Subcutaneous adipose tissue (tissue), 4 donors: ENCODE measurements around the gene CXCL6. TPM values are rescaled to one million over a fixed set of nuclear protein-coding genes. Genes with fewer than 3 reads are reported as not detected.

Experiments
- total RNA-seq, 4 donors: library from RNA; depleted of rRNA; stranded (reverse); fragments of >200 nt; gene quantifications; one replicate each; pipeline ENCODE4 v1.1.0, GENCODE V29; 2016
- TF ChIP-seq, protein P1 (sequence below): fragments of 450-650 bp; IDR thresholded peaks from one replicate; pipeline ENCODE4 v1.5.1; 2016; ENCODE audit warnings: low read depth, mild to moderate bottlenecking, control low read depth, antibody characterized with exemption, moderate library complexity

The CXCL6 gene
- total RNA-seq, 4 donors from 2014 or later = 0.22 TPM; not detected in 3

DNA sequence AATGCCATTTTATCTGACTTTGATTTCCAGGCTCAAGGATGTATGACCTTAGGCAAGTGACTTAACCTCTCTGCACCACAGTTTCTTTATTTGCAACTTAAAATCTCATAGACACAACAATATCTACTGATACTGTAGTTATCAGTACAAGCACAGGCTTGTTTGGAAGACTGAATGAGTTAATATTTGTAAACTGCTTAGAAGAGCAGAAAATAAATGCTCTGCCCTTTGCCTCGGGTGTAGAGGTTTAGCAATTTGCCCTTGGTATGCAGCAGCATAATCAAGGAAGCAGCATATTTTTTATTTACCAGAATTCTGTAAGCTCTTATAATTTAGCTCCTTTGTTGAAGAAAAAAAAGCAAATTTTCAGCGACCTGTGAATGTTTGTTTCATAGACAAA lies 29.8 kb downstream of the CXCL6 start:
- TF ChIP-seq, protein P1, sequence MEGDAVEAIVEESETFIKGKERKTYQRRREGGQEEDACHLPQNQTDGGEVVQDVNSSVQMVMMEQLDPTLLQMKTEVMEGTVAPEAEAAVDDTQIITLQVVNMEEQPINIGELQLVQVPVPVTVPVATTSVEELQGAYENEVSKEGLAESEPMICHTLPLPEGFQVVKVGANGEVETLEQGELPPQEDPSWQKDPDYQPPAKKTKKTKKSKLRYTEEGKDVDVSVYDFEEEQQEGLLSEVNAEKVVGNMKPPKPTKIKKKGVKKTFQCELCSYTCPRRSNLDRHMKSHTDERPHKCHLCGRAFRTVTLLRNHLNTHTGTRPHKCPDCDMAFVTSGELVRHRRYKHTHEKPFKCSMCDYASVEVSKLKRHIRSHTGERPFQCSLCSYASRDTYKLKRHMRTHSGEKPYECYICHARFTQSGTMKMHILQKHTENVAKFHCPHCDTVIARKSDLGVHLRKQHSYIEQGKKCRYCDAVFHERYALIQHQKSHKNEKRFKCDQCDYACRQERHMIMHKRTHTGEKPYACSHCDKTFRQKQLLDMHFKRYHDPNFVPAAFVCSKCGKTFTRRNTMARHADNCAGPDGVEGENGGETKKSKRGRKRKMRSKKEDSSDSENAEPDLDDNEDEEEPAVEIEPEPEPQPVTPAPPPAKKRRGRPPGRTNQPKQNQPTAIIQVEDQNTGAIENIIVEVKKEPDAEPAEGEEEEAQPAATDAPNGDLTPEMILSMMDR = no peak

GRCh38 chr4:73867783-73868182 lies 31.3 kb downstream of the CXCL6 start:
- TF ChIP-seq, protein P1 = no peak

- TF ChIP-seq, protein P1 = no peak
These were observed 32.0 kb downstream of the CXCL6 start for GRCh38 chr4:73868206-73869129.

- TF ChIP-seq, protein P1 = no peak
These were observed 32.9 kb downstream of the CXCL6 start, which contains the start of gene CXCL1 for GRCh38 chr4:73869130-73870055. Gene CXCL1 (plus strand): TSS chr4:73869393. CDS start chr4:73869471, 78 bp downstream.

- TF ChIP-seq, protein P1 = no peak
These were observed 33.8 kb downstream of the CXCL6 start for GRCh38 chr4:73870260-73870659.

DNA sequence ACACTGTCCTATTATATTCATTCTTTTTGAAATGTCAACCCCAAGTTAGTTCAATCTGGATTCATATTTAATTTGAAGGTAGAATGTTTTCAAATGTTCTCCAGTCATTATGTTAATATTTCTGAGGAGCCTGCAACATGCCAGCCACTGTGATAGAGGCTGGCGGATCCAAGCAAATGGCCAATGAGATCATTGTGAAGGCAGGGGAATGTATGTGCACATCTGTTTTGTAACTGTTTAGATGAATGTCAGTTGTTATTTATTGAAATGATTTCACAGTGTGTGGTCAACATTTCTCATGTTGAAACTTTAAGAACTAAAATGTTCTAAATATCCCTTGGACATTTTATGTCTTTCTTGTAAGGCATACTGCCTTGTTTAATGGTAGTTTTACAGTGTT lies 34.3 kb downstream of the CXCL6 start:
- TF ChIP-seq, protein P1 = no peak
